MM.1S (cell line): ENCODE measurements around the gene NR1H3.

Experiments
- CTCF ChIP-seq: fragments of 300-600 bp; sonication (generic); IDR thresholded peaks from 2 replicates; pipeline ENCODE4 v1.5.1; 2016; ENCODE audit warnings: antibody characterized with exemption, low read length, mixed read lengths
- EZH2 ChIP-seq: fragments of 300-600 bp; sonication (generic); optimal IDR thresholded peaks from 2 replicates; pipeline ENCODE3; 2017; ENCODE audit warnings: low read depth, mild to moderate bottlenecking, antibody characterized with exemption, low read length, mixed read lengths

GRCh38 chr11:47229161-47229560, 28.6 kb upstream of the NR1H3 start:
- TF ChIP-seq EZH2 (no peak), CTCF (no peak)
